Head of caudate nucleus (tissue), 42 donors: ENCODE data around the gene MMD2.
"Not testable (repeated sequence)": the region's sequence is repeated elsewhere in the genome, so short reads cannot be mapped to it uniquely, and the experiment has no call there.

Source experiments
- DNase-seq, 42 donors: peaks; one replicate each; pipeline versions ENCODE4 v3.0.0 to v3.0.0-alpha.2; 2020 to 2021; ENCODE audit warnings: mixed read lengths in 7 of 42
- intact Hi-C: fragments of 100-400 bp; cut with DNase I; formaldehyde crosslinking; loops from one replicate; pipeline ENCODE4 v1.15.0; 2022

MMD2 gene

DNA sequence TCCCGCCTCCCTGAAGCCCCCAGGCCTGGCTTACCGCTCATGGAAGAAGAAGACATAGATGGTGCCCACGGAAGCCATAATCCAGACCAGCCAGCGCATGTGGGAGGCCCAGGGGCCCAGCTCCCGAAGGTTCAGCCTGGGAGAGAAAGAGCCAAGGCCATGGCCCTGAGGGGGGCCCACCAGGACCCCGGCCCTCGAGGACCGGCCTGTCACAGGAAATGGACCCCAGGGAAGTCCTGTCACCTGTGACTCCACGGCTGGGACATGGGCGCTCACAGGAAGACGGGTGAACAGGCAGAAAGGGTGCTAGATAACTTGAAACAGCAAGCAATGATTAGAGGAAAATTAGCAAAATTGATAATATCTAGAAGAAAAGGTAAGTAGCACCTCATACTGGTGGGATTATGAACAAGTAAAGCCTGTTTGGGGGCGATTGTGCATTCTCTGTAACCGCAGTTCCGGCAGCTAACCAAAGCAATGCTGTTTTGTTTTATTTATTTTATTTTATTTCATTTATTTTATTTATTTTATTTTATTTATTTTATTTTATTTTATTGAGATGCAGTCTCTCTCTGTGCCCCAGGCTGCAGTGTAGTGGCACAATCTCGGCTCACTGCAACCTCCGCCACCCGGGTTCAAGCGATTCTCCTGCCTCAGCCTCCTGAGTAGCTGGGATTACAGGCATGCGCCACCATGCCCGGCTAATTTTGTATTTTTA, 47.7 kb downstream of the MMD2 start:
- intact Hi-C loops, result no loop called here
- no peak for DNase-seq

DNA sequence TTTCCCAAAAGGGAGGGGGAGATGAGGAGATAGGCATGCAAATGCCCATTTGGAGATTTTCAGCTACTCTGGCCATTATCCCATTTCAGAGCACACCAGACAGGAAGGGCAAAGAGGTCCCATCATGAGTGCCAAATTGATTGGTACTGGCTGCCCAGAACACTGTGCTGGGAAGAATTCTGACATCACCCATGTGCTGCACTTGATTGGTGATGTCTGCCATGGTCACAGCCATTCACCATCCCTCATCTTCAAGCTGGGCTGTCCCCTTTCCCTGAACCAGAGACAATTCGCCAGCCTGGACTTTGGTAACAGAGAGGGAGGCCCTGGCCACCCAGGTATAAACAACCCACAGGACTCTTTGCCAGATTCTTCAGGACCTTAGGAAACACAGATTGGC, 52.3 kb downstream of the MMD2 start:
- intact Hi-C loops, result no loop called here
- no peak for DNase-seq

DNA sequence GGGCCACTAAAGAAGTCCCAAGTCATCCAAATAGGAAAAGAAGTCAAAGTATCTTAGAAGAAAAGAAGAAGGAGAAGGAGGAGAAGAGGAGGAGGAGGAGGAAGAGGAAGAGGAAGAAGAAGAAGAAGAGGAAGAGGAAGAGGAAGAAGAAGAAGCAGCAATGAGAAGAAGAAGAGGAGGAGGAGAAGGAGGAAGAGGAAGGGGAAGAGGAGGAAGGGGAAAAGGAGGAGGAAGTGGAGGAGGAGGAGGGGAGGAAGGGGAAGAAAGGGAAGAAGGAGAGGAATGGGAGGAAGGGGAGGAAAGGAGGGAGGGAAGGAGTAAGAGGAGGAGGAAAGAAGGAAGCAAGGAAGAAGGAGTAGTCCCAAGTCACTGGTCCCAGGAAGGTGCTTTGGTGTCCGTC, 53.8 kb downstream of the MMD2 start:
- intact Hi-C loops, result no loop called here
- no peak for DNase-seq

DNA sequence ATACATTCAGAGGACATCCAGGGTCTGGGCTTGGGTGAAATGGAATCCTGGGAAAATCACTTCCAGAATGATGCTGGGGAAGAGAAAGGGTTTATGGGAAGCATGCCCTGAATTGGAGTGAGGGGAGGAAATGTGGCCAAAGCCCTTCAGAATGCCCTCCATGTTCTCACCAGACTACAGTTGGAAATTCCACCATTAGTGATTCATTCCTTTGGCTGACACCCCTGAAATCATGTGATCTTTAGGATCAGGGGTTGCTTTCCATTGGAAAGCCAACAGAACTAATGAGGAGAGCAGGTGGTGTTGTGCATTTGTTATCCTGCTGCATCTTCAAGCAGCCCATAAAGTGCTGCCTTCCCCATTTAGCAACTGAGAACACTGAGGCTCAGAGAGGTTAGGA, 54.6 kb downstream of the MMD2 start:
- no peak for DNase-seq
- intact Hi-C loops, result no loop called here

DNA sequence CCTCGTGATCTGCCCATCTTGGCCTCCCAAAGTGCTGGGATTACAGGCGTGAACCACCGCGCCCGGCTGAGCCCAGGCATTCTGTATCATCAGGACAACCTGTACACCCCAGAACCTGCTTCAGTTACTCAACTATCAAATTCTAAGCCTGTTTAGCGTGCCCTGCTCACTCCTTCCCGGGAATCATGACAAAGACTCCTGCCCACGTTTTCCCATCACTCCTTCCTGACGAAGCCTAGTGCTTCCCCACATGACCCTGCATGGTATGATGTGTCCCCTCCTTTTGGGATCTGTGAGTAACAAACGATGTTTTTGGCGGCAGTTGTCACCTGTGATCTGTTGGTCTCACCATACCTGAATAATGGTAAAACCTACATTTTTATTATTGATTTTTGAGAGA, 63.2 kb downstream of the MMD2 start:
- intact Hi-C loops, result no loop called here
- peak in 37 of 42 donors; percentile 13 to 87 (median 56) for DNase-seq

DNA sequence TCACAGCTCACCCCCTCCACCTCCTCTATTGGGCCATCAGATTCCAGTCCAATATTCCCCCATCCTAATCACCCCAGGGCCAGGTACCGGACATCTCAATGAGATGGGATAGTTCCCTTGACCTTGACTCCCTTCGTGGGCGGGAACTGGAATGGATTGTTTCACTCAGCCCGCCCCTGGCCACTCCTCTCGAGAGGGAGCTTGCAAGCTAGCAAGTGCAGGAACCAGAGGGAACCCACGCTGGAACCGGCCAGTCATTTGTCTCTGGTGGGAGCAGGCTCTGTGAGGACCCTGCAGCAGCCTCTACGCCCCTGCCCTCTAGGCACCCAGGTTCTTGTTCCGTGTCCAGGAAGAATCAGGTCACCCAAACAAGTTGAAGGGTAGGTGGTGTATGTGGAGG, 64.5 kb downstream of the MMD2 start:
- intact Hi-C loops, result no loop called here

DNA sequence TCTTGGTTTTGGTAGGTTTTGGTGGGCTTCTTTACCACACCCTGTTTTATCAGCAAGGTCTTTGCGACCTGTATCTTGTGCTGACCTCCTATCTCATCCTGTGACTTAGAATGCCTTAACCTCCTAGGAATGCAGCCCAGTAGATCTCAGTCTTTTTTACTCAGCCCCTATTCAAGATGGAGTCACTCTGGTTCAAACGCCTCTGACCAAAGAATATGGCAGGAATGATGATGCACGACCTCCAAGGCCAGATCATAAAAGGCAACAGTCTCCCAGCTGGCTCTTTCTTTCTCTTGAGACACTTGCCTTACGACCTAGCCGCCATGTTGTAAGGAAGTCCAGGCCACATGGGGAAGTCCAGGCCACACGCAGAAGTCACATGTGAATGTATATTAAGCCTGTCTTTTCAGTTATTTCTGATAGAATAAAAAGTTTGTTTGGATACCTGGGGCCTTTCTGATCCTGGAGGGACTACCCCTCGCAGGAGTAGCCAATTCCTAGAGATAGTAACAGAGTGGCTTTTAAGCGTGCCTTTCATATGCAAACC, 65.0 kb downstream of the MMD2 start:
- intact Hi-C loops, result no loop called here

More for the DNA sequence above, 64.5 kb downstream of the MMD2 start:
- DNase-seq, result no peak

DNA sequence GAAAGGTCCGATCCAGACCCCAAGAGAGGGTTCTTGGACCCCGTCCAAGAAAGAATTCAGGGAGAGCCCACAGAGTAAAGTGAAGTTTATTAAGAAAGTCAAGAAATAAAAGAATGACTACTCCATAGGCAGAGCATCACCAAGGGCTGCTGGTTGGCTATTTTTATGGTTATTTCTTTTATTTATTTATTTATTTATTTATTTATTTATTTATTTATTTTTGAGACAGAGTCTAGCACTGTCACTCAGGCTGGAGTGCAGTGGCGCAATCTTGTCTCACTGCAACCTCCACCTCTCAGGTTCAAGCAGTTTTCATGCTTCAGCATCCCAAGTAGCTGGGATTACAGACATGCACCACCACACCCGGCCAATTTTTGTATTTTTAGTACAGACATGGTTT, 65.8 kb downstream of the MMD2 start:
- DNase-seq, intact Hi-C loops: not testable (repeated sequence)

More for the DNA sequence above, 65.0 kb downstream of the MMD2 start:
- DNase-seq, result no peak

DNA sequence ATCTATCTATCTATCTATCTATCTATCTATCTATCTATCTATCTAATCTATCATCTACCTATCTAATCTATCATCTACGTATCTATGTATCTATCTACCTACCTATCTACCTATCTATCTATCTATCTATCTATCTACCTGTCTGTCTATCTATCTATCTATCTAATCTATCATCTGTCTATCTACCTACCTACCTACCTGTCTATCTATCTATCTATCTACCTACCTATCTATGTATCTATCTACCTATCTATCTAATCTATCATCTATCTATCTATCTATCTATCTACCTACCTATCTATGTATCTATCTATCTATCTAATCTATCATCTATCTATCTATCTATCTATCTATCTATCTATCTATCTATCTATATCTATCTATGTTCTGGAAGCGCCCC, 67.5 kb downstream of the MMD2 start:
- DNase-seq, intact Hi-C loops: not testable (repeated sequence)

DNA sequence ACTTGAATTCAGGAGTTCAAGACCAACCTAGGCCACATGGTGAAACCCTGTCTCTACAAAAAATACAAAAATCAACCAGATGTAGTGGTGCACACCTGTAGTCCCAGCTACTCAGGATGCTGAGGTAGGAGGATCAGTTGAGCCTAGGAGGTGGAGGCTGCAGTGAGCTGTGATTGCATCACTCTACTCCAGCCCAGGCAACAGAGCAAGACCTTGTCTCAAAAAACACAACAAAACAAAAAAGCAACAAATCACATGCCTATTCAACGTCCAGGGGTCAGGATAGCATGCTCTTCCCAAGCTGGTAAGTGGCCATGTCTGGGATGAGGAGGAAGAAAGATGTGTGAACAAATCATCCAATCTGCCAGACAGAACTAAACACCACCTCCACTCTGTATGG, 69.3 kb downstream of the MMD2 start:
- intact Hi-C loops, result no loop called here
- no peak for DNase-seq

DNA sequence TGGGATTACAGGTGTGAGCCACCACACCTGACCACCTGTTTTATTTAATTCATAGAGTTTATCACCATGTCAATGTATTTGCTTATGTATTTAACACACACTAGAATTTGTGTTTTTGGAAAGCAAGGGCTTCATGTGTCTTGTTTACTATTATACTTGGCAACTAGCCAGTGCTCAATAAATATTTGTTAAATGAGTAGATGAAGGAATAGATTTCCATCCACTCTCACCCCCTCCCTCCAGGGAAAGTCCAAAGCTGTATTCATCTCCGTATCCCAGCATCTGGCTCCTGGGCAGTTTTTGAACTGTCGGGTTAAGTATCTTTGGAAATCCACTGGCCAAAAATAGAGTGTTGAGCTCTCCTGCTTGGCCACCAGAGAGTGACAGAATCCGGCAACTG, 70.8 kb downstream of the MMD2 start:
- intact Hi-C loops, result no loop called here
- DNase-seq, result no peak

DNA sequence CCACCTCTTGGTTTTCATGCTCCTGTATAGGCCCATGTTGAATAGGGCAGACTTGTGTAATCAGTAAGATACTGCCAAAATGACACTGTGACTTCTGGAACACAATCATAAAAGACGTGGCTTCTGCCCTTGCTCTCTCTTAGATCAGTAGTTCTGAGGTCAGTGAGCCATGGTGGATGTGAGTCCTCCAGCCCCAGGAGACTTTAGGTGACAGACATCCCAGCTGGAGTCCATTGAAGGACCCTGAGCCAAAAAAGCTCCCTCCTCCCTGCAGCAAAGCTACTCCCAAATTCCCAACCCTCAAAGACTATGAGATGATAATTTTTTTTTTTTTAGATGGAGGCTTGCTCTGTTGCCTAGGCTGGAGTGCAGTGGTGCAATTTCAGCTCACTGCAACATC, 72.3 kb downstream of the MMD2 start:
- intact Hi-C loops, result no loop called here
- DNase-seq, result no peak

DNA sequence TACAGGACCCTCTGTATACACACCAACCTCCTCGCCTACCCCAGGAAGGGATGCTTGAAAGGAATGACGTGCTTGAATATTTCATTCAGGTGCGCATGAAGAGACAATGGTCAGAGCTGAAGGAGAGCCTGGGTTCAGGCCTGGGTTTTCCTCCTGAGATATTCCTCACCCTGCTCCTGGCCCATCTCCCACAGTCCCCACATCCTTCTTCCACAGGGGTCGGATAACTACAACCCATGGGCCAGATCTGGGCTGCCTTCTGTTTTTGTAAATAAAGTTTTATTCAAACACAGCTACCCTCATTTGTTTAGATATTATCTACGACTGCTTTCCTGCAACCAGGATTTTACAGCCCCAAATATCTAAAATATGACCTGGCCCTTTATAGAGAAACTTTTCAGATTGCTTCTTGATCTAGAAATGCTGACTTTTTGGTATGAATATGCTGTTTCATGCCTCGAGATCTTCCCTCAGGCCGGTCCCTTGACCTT, 73.6 kb downstream of the MMD2 start:
- no peak for DNase-seq
- intact Hi-C loops, result no loop called here

DNA sequence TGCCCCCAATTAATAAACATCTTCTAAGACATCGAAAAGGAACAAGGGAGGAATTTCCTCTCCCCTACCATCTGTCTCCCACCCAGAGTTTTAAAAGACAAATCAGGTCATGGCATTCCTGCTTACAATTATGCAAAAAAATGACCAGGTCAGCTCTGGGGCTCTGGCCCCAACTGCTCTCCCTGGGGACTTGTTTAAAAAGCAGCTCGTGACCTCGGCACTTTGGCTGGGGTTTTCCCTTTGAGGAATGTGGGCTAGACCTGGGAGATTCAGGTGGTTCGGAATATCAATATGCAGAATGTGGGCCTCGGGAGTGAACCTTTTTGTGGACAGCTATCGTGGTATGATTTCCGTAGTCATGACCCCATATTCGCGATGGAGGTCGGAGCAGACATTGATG, 74.8 kb downstream of the MMD2 start:
- intact Hi-C loops, result loop anchor here (5.0 kb wide), 1 partner anchor 87 kb away; no protein-coding TSS in a partner anchor
- DNase-seq, result no peak

DNA sequence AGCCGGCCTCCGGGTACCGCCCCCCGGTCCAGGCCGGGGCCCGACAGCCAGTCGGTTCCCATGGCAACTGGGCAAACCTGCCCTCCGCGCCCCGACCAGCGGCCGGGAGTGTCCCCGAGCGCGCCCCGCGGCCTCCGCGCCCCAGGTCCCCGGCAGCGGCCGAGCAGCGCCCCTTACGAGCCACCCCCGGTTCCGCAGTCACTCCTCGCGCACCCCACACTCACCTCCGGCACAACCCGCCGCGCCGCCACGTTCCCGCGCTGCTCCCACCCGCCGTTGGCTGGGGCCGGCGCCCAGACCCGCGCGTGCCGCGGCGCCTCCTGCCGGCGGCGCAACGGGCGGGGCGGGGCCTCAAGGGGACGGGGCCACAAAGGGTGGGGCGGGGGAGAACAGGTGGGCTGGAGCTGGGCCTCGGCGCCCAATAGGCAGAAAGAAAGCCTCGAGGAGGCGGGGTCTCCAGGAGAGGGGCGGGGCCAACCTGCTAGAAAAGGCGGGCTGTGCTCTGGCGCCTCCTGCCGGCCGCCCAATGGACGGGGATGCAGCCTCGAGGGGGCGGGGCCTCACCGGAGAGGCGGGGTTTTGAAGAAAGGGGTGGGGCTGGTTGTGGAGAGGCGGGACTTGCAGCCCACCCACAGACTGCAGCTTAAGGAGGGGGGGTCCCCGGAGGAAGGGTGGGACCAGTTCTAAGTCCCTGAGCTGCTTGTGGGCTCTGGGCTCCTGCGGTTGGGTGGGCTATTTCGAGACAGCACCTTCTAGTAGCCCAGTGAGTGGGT, 75.4 kb downstream of the MMD2 start, which contains the start of gene RADIL:
TSS of gene RADIL (minus strand) at position 345 of the 773 bp plus-strand sequence. CDS start 5,577 bp downstream, outside the sequence.
- peak; percentile 84 to 98 (median 94) for DNase-seq
- intact Hi-C loops, result loop anchor here (5.0 kb wide), 1 partner anchor 86 kb away; no protein-coding TSS in a partner anchor

DNA sequence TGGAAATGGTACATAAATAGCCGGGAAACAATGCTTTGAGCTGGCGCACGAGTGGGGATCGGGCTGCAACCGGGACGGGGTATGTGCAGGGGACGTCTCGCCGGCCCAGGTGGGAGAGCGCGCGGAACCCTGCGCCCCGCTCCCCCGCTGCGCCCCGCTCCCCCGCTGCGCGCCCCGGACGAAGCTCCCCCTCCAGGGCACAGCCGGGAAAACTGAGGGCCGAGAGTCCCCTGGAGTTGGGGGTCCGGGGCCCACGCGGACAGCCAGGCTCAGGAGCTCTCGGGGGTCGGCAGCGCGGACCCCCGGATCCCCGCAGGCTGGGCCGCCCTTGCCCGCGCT, 76.0 kb downstream of the MMD2 start:
- DNase-seq, result peak in 1 of 42 donors; percentile 37
- intact Hi-C loops, result loop anchor here (5.0 kb wide), 1 partner anchor 86 kb away; no protein-coding TSS in a partner anchor

DNA sequence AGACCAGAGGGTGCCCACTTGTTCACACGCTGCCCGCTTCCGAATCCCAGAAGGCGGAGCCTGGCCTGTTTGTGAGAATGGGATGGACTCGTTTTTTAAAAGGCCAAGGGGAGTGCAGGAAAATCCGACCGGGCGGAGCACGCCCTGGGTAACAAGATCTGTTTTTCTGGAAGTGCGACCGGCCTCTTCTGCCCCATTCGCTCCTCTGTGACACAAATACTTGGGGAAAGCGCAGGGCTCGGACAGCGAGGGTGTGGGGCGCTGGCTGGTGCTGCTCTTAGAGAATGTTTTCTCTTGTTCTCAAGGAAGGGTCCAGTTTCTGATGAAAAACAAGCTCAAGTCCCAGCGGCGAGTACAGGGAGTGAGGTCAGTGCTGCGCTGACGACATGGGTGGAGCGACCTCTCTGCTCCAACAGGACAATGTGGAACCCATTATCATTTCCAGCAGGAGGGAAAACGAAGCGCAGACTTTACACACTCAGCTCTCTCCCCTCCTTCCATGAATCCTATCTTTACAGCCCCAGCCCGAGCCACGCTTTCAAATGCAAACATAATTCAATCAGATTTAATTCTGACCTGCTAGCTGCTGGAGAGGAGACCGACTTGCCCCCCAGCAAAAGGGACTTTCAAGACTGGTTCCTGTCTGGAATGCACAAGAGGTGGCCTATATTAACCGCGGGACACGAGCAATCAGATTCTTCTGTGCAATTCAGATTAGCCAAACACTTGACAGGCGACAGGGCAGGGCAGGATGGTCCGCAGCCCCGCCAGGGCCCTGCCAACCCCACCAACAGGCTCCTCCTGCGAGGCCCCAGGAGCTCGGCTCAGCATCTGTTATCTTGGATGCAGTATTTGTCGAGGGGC, 76.6 kb downstream of the MMD2 start:
- intact Hi-C loops, result loop anchor here (5.0 kb wide), 1 partner anchor 85 kb away; no protein-coding TSS in a partner anchor
- DNase-seq, result peak in 26 of 42 donors; percentile 12 to 63 (median 28)

DNA sequence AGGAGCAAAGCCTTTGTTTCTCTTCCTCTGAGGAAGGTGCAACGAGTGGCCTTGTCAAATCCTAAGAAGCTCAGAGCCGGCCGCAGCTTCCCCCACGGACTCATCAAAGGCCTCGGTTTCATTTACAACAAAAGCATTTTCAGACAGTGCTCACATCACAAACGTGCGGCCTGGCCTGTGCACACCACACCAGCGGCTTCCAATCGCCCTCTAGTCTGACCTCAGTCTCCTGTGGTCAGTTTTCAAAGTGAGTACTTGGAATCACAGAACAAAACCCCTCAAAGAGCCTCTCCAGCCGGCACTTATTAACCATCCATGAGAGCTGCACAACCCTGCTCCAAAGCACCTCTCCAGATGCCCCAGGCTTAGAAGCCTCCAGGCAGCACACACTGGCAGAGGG, 78.8 kb downstream of the MMD2 start:
- peak in 2 of 42 donors; percentile 10 to 33 for DNase-seq
- intact Hi-C loops, result loop anchor here (5.0 kb wide), 1 partner anchor 83 kb away; no protein-coding TSS in a partner anchor
